RWPE1 (cell line): ENCODE data around the gene PPP2R3A.

Experiments used
- CTCF ChIA-PET: fragments of 350-600 bp; sonication (Branson Sonifier 250); formaldehyde crosslinking; extraction: SDS; loops from one replicate; lab custom pipeline; 2021; lab: Yijun Ruan, JAX
- POLR2A ChIA-PET: fragments of 400-600 bp; formaldehyde crosslinking; extraction: SDS; loops from one replicate; lab custom pipeline; 2020; ENCODE audit warnings: antibody characterized with exemption; ENCODE audit not compliant: low non-redundant PET; lab: Yijun Ruan, JAX
- DNase-seq: peaks from one replicate; pipeline ENCODE4 v3.0.0; 2012; ENCODE audit warnings: low spot score
- H3K27ac ChIP-seq: fragments of 450-650 bp; 2 replicates; pipeline ENCODE4 v1.5.1; 2017
- CTCF ChIP-seq: fragments of 450-650 bp; conservative IDR thresholded peaks from 2 replicates; pipeline ENCODE4 v1.5.1; 2017; ENCODE audit warnings: low read depth, mild to moderate bottlenecking

PPP2R3A gene

GRCh38 chr3:136171097-136171542 lies 205.6 kb downstream of the PPP2R3A start:
- no peak for TF ChIP-seq CTCF
- DNase-seq = peak; percentile 30
- ChIA-PET CTCF (no interaction called here), POLR2A (no interaction called here)
- no peak overlapping the region for H3K27ac ChIP-seq

GRCh38 chr3:136173939-136174490 lies 208.5 kb downstream of the PPP2R3A start:
- TF ChIP-seq CTCF = no peak
- ChIA-PET POLR2A (no interaction called here), CTCF (no interaction called here)
- DNase-seq = no peak
- H3K27ac ChIP-seq = no peak overlapping the region

- TF ChIP-seq CTCF = no peak
- POLR2A ChIA-PET = no interaction called here
- CTCF ChIA-PET = interaction anchor here (0.7 kb wide), 1 partner anchor 22 kb away, joined by 4 read pairs; no protein-coding TSS in a partner anchor
- DNase-seq = no peak
- H3K27ac ChIP-seq = no peak overlapping the region
Observed at GRCh38 chr3:136177876-136178275, 212.3 kb downstream of the PPP2R3A start.

GRCh38 chr3:136181741-136182140 lies 216.2 kb downstream of the PPP2R3A start:
- H3K27ac ChIP-seq = 0 out of 2 replicates have a peak overlapping the region, but pooled peaks have one; percentile 37
- no peak for TF ChIP-seq CTCF
- ChIA-PET POLR2A (no interaction called here), CTCF (interaction anchor here (0.7 kb wide), 1 partner anchor 1868 kb away, joined by 3 read pairs; no protein-coding TSS in a partner anchor)
- no peak for DNase-seq

GRCh38 chr3:136184703-136185102 lies 219.2 kb downstream of the PPP2R3A start:
- no peak for DNase-seq
- TF ChIP-seq CTCF = no peak
- H3K27ac ChIP-seq = no peak overlapping the region
- ChIA-PET POLR2A (no interaction called here), CTCF (interaction anchor here (0.6 kb wide), 1 partner anchor 1872 kb away, joined by 3 read pairs; no protein-coding TSS in a partner anchor)

GRCh38 chr3:136186344-136186743 lies 220.8 kb downstream of the PPP2R3A start:
- no peak for DNase-seq
- TF ChIP-seq CTCF = no peak
- peak overlapping the region; percentile 61 for H3K27ac ChIP-seq
- POLR2A ChIA-PET = interaction anchor here (0.6 kb wide), 1 partner anchor 10 kb away, joined by 9 read pairs; no protein-coding TSS in a partner anchor
- CTCF ChIA-PET = no interaction called here
